CD4-positive, alpha-beta T cell treated with Interleukin-6 at 100 ng/mL for 8 hours (primary cell): ENCODE results near the gene CUBN.
"Not testable (repeated sequence)": the region's sequence is repeated elsewhere in the genome, so short reads cannot be mapped to it uniquely, and the experiment has no call there.

Experiments
- DNase-seq: peaks from one replicate; pipeline ENCODE4 v3.0.0-alpha.2; 2020; ENCODE audit warnings: mixed read lengths, low spot score

The CUBN gene

GRCh38 chr10:16870331-16870730 lies 259.3 kb downstream of the CUBN start:
- no peak for DNase-seq

- DNase-seq = no peak
Measured at GRCh38 chr10:16867990-16868389, 261.6 kb downstream of the CUBN start.

- DNase-seq = no peak
Measured at GRCh38 chr10:16867556-16867955, 262.1 kb downstream of the CUBN start.

DNA sequence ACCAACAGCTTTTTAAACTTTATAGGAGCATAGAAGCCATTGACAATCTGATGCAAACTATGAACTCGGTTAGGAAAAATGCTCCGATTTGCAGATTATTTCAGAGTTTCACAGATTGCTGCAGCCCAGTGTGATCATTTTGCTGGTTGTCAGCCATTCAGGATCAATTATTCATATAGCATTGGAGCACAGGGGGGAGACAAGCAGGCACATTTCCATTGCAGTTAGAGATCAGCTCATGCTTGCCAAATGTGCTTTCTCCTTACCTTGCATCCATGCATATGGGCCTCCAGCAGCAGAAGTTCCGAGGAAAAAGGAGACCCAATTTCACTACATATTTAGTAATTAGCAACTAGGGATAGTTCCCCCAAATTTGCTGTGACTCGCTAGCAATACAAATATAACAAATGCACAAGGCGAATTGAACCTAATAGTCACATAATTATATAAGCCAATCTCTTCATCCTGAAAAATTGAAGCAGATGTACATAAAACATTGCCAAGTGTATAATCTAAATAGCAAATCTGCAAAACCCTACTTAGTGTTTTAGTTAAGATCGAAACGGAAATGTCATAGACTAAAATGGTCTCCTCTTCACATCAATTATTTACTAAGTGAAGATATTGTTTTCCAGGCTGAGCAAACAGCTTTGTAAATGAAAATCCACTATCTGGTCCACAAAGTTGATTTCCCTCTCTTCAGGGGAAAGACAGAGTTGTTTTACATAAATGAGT lies 262.9 kb downstream of the CUBN start:
- DNase-seq = no peak

- DNase-seq = no peak
Measured at GRCh38 chr10:16865766-16866165, 263.8 kb downstream of the CUBN start.

DNA sequence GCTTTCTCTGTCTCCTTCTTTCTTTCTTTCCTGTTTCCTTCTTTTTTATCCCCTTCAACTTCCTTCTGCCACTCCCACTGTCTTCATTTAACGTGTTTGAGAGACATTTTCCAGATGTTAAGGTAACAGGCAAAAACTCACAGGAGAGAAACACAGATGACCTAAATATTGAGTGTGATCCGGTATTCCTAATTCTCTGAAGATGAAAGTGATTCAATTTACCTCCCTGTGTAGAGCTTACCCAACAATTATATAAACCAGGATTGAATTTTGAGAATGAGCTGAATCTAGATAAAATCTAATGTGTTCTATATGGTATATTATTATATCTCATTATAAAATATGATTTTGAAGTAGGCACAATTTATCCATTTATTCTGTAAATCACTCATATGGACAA lies 265.8 kb downstream of the CUBN start:
- no peak for DNase-seq

DNA sequence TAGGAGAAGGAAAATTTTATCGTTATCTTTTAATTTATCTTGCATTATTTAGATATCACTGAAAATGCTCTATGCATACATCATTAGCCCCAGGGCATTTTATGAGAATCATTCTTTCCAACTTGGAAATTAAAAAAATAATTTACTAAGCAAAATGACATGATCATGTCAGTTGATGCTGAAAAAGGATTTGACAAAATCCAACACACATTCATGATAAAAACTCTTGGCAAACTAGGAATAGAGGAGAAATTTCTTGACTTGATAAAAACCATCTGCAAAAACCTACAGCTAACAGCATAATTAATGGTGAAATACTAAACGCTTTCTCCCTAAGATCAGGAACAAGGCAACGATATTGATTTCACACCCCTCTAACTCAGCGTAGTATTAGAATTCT lies 272.2 kb downstream of the CUBN start:
- DNase-seq = no peak

DNA sequence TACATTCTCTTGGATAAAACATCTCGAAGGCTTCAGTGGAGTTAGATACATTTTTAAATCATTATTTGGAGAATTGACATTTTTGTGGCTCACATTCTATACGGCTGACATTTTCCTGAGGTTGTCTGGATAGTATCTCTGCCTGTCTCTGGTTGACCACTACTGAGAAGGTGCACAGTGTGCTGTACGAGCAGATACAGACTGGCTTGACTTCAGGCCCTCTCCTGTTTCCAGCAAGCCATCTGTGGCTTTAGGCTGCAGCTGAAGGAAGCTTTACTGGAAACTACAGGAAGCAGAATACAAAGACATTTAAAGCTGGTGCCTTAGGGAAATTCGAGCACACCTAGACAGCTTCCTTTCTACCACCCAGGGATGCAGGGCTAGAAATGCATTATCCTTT lies 273.0 kb downstream of the CUBN start:
- DNase-seq = no peak

DNA sequence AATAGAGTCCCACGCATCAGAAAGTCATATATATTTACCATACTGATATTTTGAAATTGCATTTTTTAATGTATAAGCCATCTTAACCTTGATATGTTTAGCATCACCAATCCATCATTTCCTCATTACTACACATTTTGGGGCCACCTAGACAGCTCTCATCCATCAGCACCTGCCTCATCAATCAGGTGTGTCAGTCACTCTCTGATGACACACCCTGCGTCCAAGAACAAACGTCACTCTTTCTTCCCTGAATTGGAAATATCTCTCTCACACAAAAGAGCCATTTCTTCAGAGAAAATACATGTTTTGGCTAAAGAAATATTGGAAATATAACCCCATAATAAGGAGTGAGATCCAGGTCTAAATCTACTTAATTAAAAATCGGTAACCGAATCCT lies 273.5 kb downstream of the CUBN start:
- no peak for DNase-seq

- DNase-seq = no peak
Measured at GRCh38 chr10:16854623-16855022, 275.0 kb downstream of the CUBN start.

- no peak for DNase-seq
Measured at GRCh38 chr10:16853809-16854208, 275.8 kb downstream of the CUBN start.

DNA sequence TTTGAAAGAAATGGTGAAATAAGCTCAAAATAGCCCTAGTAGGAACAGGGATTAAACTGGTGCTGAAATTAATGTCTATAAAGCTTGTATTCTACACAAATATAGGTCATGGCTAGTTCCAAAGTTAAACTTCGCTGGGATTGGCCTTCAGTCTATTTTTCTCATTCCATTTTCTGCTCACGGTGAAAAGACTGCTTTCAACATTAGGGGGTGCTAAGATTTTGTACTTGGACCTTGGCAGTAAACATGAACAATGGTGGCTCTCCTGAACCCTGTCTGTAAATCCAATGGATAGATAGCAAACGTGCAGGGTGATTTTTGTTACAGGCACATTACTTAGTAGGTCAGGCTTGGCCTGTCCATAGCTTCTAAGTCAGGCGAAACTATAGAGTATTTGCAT lies 276.4 kb downstream of the CUBN start:
- DNase-seq = peak; percentile 3

GRCh38 chr10:16852624-16853023 lies 277.0 kb downstream of the CUBN start:
- DNase-seq = no peak

DNA sequence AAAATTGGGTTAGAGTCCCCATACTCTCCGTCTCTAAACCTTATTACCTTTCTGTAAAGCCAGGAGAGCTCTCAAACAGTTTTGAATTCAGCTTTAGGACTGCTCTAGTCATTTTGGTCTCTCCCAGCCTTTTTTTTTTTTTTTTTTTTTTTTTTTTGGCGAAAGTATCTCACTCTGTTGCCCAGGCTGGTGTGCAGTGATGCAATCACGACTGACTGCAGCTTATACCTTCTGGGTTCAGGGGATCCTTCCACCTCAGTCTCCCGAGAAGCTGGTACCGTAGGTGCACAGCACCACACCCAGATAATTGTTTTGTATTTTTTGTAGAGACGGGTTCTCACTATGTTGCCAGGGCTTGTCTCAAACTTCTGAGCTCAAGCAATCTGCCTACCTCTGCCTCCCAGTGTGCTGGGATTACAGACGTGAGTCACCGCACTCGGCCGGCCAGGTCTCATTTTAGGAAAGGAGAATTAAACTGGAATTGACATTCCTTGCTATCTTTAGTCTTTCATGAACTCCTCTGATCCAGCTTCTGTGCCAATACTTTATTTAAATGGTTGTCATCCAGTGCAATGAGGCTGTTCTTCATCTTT lies 281.0 kb downstream of the CUBN start:
- no peak for DNase-seq

GRCh38 chr10:16847644-16848043 lies 282.0 kb downstream of the CUBN start:
- DNase-seq = no peak

- DNase-seq = no peak
Measured at GRCh38 chr10:16845248-16845647, 284.4 kb downstream of the CUBN start.

- peak; percentile 68 for DNase-seq
Measured at GRCh38 chr10:16843252-16843870, 286.2 kb downstream of the CUBN start.

GRCh38 chr10:16835228-16835627 lies 294.4 kb downstream of the CUBN start:
- peak; percentile 60 for DNase-seq

DNA sequence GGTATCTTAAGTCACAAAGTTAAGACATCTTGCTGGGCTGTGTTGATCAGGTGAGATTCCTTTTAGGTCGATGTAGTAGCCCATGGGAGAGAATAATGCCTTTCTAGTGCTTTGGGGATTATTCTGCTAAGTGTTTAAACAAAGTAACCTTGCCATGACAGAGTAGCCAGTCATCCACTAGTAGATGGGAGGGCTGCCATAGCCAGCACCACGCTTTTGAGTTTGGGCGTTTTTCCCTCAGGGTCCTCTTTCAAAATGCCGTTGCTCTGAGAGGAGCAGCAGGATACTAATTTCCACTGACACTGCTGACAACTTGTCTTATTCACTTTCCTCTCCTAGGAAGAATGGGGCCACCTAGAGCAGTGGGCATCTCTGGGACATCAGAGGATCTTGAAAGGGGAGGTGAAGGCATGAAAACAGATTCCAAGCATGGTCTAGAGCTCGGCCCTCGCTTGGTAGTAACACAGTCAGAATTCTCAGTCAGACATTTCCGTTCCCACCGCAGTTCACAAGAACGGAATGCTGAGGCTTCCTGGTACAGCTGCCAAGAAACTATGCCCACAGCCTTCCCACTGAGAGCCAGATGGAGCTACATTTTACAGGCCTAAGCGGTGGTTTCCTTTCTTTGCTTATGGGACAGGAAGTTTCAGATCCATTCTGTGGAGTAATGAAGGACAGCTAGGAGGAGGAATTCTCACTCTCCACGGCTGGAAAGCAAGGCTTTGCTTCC lies 297.1 kb downstream of the CUBN start:
- DNase-seq = no peak

DNA sequence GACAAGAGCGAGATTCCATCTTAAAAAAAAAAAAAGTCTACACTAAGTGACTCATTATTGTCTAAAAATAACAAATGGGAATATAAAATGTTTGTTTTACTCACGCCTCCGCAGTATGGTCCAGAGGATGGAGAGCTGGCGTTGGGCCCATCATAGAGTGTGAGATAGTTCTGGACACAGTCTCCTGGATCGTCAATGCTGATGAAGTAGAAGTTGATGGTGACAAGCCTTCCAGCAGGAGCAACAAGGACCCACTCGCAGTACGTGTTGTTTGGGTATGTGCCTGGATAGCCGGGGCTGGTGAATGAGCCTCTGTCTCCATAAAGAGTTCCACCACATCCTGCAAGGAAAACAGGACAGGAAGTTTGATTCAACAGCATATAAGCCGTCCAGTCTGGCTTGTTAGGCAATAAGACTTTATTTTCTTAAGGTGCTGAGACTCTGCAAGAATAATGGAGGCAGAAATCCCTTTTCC lies 300.9 kb downstream of the CUBN start:
- no peak for DNase-seq

GRCh38 chr10:16828114-16828568 lies 301.5 kb downstream of the CUBN start:
- peak; percentile 74 for DNase-seq

DNA sequence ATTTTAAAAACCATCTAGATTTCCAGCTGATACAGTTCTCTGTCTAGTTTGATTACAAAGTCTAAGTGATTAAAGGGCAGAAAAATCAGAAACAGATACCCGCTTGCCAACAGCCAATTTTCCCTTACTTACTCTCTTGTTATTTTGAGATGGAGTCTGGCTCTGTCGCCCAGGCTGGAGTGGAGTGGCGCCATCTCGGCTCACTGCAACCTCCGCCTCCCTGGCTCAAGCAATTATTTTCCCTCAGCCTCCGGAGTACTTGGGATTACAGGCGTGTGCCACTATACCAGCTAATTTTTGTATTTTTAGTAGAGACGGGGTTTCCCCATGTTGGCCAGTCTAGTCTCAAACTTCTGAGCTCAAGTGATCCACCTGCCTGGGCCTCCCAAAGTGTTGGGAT lies 302.1 kb downstream of the CUBN start:
- DNase-seq = not testable (repeated sequence)
